GM13977 (cell line): ENCODE data around the gene TMEM63C.

Experiments used
- DNase-seq: peaks from one replicate; pipeline ENCODE4 v3.0.0; 2012; ENCODE audit warnings: low spot score
- CTCF ChIP-seq: IDR thresholded peaks from 2 replicates; pipeline ENCODE4 v1.5.1; 2012; ENCODE audit warnings: mild to moderate bottlenecking, control low read depth; ENCODE audit not compliant: insufficient read depth; ENCODE audit errors: extremely low read depth, missing control alignments
- in situ Hi-C: fragments of 300-500 bp; cut with MboI; formaldehyde crosslinking; loops from one replicate; pipeline ENCODE4 v1.12.0; 2022; ENCODE audit warnings: low sequenced_read_pairs, low pct_unique_long_range_greater_than_20kb, mixed read lengths, inconsistent platforms; ENCODE audit not compliant: unreplicated experiment

TMEM63C gene

DNA sequence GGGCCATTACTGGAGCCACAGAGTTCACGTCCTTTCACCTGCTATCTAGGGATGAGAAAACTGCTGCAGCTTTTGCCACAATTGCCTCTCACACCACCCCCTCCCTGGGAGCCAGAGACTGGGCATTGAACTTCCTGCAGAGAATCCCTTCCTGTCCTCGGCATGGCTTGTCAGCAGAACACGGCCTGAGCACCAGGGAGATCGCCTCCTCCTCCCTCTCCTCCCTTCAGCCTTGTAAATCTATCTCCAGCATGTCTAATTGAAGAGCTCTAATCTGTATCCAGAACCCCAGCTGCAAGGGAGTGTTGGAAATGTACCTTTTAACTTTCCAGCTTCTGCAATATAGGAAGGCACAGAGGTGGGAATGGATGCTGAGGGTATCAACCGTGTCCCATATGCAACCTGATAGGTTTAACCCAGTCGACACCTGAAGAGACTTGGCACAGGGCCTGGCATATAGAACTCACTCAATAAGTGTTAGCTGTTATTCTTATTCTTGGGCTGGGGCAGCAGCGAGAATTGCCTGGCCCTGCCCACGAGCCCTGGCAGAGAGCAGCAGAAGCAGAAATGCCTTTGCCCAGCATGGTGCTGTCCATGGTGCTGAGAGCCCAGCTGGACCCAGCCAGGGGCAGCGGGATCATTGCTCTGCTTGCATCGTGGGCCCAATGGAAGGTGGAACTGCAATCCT lies 26.8 kb downstream of the TMEM63C start:
- in situ Hi-C loops: no loop called here
- peak; percentile 61 for DNase-seq
- no peak for TF ChIP-seq CTCF

DNA sequence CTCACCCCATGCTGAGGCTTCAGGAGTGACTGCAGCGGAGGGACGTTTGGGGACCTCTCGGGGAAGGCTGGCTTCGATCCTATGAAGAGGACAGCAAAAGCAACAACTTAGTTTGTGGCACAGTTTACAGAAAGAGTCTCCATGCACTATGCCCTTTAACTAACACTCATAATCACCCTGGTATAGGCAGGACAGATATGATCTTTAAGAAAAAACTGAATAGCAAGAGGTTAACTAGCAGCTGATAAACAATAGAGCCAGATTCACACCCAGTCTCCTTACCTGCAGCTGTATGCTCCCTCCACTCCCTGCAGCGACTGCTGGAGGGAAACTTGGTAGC lies 27.4 kb downstream of the TMEM63C start:
- TF ChIP-seq CTCF: no peak
- in situ Hi-C loops: no loop called here
- DNase-seq: no peak

DNA sequence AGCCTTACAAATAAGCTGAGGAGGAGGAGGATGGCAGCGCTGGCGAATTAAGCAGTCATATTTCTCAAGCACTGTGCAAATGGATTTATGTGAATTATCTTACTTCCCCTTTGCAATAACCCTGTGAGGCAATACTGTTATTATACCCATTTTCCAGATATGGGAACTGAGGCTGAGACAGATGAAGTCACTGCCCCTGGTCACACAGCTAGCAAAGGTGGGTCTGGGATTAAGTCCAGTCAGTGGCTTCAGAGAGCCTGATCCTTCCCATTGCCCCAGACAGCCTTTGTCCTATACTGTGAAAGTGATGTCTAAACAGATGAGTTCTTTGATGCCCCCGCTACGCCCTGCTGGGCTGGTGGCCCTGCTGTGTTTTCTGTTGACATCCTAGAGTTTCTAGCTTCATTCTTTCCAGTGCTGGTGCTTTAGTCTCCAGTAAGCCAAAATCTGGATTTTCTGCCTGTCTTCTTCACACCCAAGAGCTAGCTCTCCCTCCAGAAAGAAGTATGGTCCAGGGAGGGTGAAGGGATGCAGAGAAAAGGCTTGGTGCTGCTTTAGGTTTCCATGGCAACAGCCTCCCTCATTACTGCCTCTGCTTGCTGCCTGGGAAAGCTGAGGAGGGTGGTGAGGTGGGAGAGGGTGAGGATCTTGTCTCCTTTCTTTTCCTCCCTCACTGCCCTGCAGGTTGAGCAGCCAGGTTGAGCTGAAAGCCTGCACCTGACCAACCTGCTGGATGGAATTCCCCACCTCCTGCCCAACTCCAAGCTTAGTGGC lies 30.7 kb downstream of the TMEM63C start:
- in situ Hi-C loops: no loop called here
- no peak for DNase-seq
- no peak for TF ChIP-seq CTCF

- DNase-seq: peak; percentile 76
- in situ Hi-C loops: no loop called here
- TF ChIP-seq CTCF: peak; percentile 76
Measured at GRCh38 chr14:77212943-77213678, 31.5 kb downstream of the TMEM63C start.

GRCh38 chr14:77213679-77214016 lies 32.0 kb downstream of the TMEM63C start:
- no peak for DNase-seq
- TF ChIP-seq CTCF: no peak
- in situ Hi-C loops: no loop called here

DNA sequence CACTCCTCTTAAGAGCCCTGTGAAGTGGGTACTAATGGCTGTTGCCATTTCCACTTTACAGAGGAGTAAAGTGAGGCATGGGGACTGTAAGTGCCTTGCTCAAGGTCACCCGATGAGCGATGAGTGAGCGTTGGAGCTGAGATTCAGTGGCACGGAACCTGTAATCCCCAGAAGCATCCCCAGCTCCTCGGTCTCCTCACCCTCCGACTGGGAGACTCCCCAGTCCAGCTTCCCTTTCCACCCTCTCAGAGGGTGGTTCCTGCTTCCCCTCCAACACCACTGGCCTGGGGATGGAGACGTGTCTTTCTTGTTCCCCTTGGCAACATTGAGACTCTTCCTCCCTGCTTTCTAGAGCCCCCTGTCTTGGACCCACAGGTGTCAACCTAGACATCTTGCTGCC lies 32.6 kb downstream of the TMEM63C start:
- DNase-seq: no peak
- TF ChIP-seq CTCF: no peak
- in situ Hi-C loops: no loop called here
